Measurements from ENCODE around the gene ZNG1A. TPM values are rescaled to one million over a fixed set of nuclear protein-coding genes. Genes with fewer than 3 reads are reported as not detected.
"Not testable (repeated sequence)": the region's sequence is repeated elsewhere in the genome, so short reads cannot be mapped to it uniquely, and the experiment has no call there.

ZNG1A gene
- total RNA-seq, 1 experiment from 2014 or later = 19.5 TPM

DNA sequence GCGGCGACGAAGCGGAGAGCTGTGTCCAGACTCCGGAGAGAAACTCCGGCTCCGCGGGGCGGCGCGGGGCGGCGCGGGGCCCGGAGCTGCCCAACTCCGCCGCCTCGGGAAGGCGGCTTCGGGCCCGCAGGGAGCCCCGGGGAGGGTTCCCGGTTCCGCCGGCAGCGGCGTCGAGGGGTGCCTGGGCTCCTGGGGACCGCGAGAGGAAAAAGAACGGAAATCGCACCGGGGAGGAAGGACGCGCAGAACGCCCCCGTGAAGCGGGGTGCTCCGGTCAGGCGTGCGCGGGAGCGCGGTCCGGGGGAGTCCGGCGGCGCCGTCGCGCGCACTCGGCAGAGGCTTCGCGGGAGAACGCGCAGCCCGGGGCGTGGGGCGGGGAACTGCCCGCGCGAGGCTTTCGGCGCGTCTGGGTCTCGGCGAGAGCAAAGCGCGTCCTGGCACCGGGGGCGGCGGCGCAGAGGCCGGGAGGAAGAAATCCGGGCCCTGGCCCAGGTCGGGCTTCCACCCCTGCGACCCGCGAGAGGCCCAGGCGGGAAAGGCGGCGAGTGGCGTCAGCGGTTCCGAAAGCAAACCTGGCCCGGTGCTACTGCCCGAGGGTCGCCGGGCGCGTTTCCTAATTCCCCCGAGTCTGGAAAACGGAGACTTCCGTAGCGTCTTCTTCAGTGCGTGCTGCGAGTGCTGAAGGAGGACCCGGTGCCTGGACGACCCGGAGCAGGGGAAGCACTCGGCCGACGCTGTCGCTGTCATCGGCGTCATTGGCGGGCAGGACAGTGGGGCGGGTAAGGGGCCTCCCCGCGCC lies 65.2 kb downstream of the ZNG1A start:
- H3K27me3 ChIP-seq (ENCODE audit: insufficient read depth, low read depth); H4K20me1 ChIP-seq (ENCODE audit: insufficient read depth); H2AFZ ChIP-seq; H3K4me3 ChIP-seq; intact Hi-C loops (cut with micrococcal nuclease; ENCODE audit: unreplicated experiment); CTCF ChIA-PET; H3K9me2 ChIP-seq (ENCODE audit: insufficient read depth); H3K4me2 ChIP-seq; H3K4me1 ChIP-seq (replicated peaks; ENCODE audit: insufficient read depth); H3F3A ChIP-seq (ENCODE audit: insufficient read depth, low read depth); H3K9me3 ChIP-seq (ENCODE audit: insufficient read depth, low read depth); DNase-seq; H3K36me3 ChIP-seq (ENCODE audit: low read depth); H3K79me2 ChIP-seq (ENCODE audit: low read depth); BruUV-seq (replicated peaks); POLR2A ChIA-PET (ENCODE audit: unreplicated experiment); H3K27ac ChIP-seq: not testable (repeated sequence)

DNA sequence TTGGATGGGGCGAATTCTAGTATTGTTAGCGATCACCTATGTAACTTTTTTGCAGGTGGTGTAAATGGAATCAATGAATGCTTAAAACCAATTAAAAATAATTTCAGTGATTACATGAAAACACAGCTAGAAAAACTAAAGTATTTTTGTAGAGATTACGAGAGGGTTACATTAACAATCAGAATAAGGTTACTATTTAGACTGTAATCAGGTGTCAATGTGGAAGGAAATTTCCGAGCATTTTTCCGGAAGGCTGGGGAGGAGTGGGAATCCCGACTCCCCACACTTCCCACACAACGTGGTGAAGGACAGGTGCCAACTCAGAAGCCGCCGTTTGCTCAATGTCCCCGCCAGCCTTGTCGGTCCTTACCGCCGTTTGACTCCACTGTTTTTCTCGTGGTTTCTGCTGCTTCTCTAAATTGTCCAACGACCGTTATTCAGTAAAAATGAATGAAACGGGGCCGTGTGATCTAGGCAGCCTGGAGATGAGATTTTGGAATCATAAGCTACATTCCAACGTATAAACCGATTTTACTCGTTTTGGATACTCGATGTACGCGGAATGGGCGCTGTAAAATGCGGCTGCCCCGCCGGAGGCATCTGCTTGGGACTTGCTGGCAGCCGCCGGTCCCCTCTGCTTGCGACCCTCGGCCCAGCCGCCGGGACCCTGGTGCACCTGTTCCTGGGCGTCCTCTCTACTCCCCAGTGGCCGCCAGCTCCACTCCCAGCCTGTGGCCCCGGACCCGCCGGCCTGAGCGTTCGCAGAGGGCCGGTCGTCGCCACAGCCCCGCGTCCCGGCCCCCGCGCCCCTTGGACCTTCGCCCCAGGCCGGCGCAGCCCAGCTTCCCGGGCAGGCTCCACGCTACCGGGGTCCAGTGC lies 66.0 kb downstream of the ZNG1A start:
- BruUV-seq (replicated peaks); H3K27ac ChIP-seq; H3K4me1 ChIP-seq (replicated peaks; ENCODE audit: insufficient read depth); H3K4me3 ChIP-seq; H3K79me2 ChIP-seq (ENCODE audit: low read depth); H3K9me2 ChIP-seq (ENCODE audit: insufficient read depth); H3K4me2 ChIP-seq; DNase-seq; POLR2A ChIA-PET (ENCODE audit: unreplicated experiment); H4K20me1 ChIP-seq (ENCODE audit: insufficient read depth); H3F3A ChIP-seq (ENCODE audit: insufficient read depth, low read depth); H3K36me3 ChIP-seq (ENCODE audit: low read depth); CTCF ChIA-PET; H3K9me3 ChIP-seq (ENCODE audit: insufficient read depth, low read depth); H3K27me3 ChIP-seq (ENCODE audit: insufficient read depth, low read depth); intact Hi-C loops (cut with micrococcal nuclease; ENCODE audit: unreplicated experiment); H2AFZ ChIP-seq: not testable (repeated sequence)

DNA sequence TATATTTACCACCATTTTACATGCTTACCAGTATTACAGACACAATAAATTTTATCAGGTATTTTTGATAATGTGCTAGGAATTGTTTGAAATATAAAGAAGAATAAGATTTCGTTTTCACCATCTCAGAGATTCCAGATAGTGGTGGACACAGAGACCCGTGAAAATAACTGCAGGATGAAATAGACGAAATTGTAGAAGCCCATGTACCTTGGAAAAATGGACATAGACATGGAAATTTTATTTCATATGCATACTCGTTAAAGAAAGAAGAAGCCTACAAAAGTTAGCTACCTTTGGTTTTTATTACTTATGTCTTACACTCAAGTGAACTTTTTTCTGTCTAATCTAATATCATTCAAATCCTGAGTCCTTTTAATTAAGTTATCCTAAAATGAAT lies 68.2 kb downstream of the ZNG1A start:
- H3K36me3 ChIP-seq (ENCODE audit: low read depth); H3K79me2 ChIP-seq (ENCODE audit: low read depth); H3K9me2 ChIP-seq (ENCODE audit: insufficient read depth); H3K4me2 ChIP-seq; H3K4me1 ChIP-seq (replicated peaks; ENCODE audit: insufficient read depth); H3K9me3 ChIP-seq (ENCODE audit: insufficient read depth, low read depth); POLR2A ChIA-PET (ENCODE audit: unreplicated experiment); CTCF ChIA-PET; intact Hi-C loops (cut with micrococcal nuclease; ENCODE audit: unreplicated experiment); H4K20me1 ChIP-seq (ENCODE audit: insufficient read depth); H3K4me3 ChIP-seq; H3K27ac ChIP-seq; H2AFZ ChIP-seq; DNase-seq; BruUV-seq (replicated peaks); H3K27me3 ChIP-seq (ENCODE audit: insufficient read depth, low read depth); H3F3A ChIP-seq (ENCODE audit: insufficient read depth, low read depth): not testable (repeated sequence)

DNA sequence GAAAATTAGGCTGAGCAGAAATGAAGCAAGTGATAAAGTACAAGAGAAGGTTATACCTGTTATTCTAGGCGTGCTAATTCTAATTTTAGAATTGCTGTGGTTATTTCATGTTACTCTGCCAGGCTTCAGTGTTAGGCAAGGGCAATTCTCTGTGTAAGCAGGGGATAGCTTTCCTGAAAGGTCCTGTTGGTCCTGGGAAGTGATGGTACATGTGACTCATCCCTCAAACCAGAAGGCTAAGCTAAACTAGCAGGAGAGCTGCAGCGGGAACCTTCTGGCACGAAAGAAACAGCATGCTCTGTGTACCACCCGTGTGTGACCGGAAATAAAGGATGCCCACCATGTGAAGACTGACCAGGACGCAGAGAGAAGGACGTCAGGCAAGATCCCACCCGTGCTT lies 69.3 kb downstream of the ZNG1A start:
- H3K4me1 ChIP-seq (replicated peaks; ENCODE audit: insufficient read depth); DNase-seq; H3K9me2 ChIP-seq (ENCODE audit: insufficient read depth); H4K20me1 ChIP-seq (ENCODE audit: insufficient read depth); H2AFZ ChIP-seq; BruUV-seq (replicated peaks); H3K36me3 ChIP-seq (ENCODE audit: low read depth); H3K4me2 ChIP-seq; H3K79me2 ChIP-seq (ENCODE audit: low read depth); H3K4me3 ChIP-seq; POLR2A ChIA-PET (ENCODE audit: unreplicated experiment); H3F3A ChIP-seq (ENCODE audit: insufficient read depth, low read depth); H3K9me3 ChIP-seq (ENCODE audit: insufficient read depth, low read depth); H3K27ac ChIP-seq; intact Hi-C loops (cut with micrococcal nuclease; ENCODE audit: unreplicated experiment); CTCF ChIA-PET; H3K27me3 ChIP-seq (ENCODE audit: insufficient read depth, low read depth): not testable (repeated sequence)

DNA sequence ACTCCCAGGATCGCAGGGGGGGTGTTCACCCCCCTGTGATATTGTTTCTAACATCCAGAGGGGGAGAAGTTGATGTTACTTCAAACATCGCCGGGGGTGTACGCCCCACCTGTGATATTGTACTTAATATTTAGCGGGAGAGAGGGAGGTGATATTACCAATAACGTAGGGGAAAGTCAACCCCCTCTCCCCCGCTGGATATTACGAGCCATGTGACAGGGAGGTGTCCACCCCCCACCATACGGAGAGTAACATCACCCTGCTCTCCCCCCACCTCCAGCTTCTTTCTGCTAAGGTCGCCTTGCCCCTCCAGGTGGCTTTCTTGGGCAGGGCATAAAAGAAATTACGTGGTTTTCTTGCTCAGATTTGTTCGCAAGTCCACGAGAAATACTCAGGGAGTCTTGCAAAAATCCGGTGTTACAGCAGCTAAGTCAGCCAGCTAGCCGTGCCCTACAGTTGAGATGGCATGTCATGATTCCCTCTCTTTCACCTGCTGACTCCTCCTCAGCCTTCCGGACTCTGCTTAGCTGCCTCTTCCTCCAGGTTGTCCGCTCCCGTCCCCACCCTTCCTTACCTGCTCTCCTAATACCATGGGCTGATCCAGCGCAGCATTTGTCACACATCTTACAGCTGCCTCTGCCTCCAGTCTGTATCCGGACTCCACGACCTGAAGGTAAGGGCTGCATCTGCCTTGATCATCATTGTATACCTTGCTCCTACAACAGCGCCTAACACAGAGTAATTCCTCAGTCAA lies 69.9 kb downstream of the ZNG1A start:
- H3K4me3 ChIP-seq; CTCF ChIA-PET; H3K4me1 ChIP-seq (replicated peaks; ENCODE audit: insufficient read depth); H3F3A ChIP-seq (ENCODE audit: insufficient read depth, low read depth); H3K9me3 ChIP-seq (ENCODE audit: insufficient read depth, low read depth); H3K27ac ChIP-seq; intact Hi-C loops (cut with micrococcal nuclease; ENCODE audit: unreplicated experiment); BruUV-seq (replicated peaks); DNase-seq; H3K9me2 ChIP-seq (ENCODE audit: insufficient read depth); H3K36me3 ChIP-seq (ENCODE audit: low read depth); H3K4me2 ChIP-seq; POLR2A ChIA-PET (ENCODE audit: unreplicated experiment); H3K27me3 ChIP-seq (ENCODE audit: insufficient read depth, low read depth); H3K79me2 ChIP-seq (ENCODE audit: low read depth); H4K20me1 ChIP-seq (ENCODE audit: insufficient read depth); H2AFZ ChIP-seq: not testable (repeated sequence)

DNA sequence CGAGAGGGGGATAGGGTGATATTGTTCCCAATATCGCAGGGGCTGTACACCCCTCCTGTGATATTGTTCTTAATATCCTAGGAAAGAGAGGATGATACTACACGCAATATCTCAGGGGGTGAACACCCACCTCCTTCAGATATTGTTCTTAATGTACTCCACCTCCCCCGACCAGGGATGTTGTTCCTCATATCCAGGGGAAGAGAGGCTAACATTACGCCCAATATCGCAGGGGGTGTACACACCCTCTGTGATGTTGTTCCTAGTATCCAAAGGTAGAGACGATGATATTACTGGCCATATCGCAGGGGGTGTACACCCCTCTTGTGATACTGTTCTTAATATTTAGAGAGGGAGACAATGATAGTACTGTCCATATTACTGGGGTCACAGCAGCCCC lies 72.9 kb downstream of the ZNG1A start:
- H3K4me1 ChIP-seq (replicated peaks; ENCODE audit: insufficient read depth); H3K4me3 ChIP-seq; H3K9me3 ChIP-seq (ENCODE audit: insufficient read depth, low read depth); H4K20me1 ChIP-seq (ENCODE audit: insufficient read depth); POLR2A ChIA-PET (ENCODE audit: unreplicated experiment); BruUV-seq (replicated peaks); H3K9me2 ChIP-seq (ENCODE audit: insufficient read depth); H3K36me3 ChIP-seq (ENCODE audit: low read depth); H3K4me2 ChIP-seq; intact Hi-C loops (cut with micrococcal nuclease; ENCODE audit: unreplicated experiment); H2AFZ ChIP-seq; H3F3A ChIP-seq (ENCODE audit: insufficient read depth, low read depth); DNase-seq; CTCF ChIA-PET; H3K27ac ChIP-seq; H3K79me2 ChIP-seq (ENCODE audit: low read depth); H3K27me3 ChIP-seq (ENCODE audit: insufficient read depth, low read depth): not testable (repeated sequence)

DNA sequence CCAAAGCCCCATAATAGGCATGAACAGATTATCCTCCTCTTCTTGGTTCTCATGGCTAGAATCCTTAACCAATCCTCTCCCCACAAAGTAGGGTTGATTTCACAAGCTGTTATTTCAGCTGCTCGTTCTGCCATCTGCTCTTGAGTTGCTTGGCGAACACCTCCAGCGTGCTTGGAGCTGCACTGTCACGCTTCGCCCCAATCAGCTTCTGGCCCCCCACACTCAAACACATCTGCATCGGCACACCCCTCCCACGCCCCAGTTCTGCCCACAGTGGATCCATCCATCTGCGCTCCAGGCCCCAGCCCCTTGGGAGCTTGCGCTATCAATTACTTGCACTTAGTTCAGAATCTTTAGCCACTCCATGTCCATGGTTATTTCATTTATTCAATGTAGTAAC lies 78.4 kb downstream of the ZNG1A start:
- H3K9me2 ChIP-seq (ENCODE audit: insufficient read depth); H3K4me2 ChIP-seq; POLR2A ChIA-PET (ENCODE audit: unreplicated experiment); BruUV-seq (replicated peaks); DNase-seq; H3K4me1 ChIP-seq (replicated peaks; ENCODE audit: insufficient read depth); H4K20me1 ChIP-seq (ENCODE audit: insufficient read depth); intact Hi-C loops (cut with micrococcal nuclease; ENCODE audit: unreplicated experiment); H3F3A ChIP-seq (ENCODE audit: insufficient read depth, low read depth); H3K79me2 ChIP-seq (ENCODE audit: low read depth); H3K4me3 ChIP-seq; H3K27ac ChIP-seq; H3K9me3 ChIP-seq (ENCODE audit: insufficient read depth, low read depth); H3K27me3 ChIP-seq (ENCODE audit: insufficient read depth, low read depth); H3K36me3 ChIP-seq (ENCODE audit: low read depth); H2AFZ ChIP-seq; CTCF ChIA-PET: not testable (repeated sequence)

Measured in PC-9 (cell line).